ENCODE data around the gene RAB20. TPM values are rescaled to one million over a fixed set of nuclear protein-coding genes. Genes with fewer than 3 reads are reported as not detected.

RAB20 gene
- total and polyA plus RNA-seq, 2 of the 8 experiments (the other 6 are each of a cell fraction or from before 2014, with no cell fraction given) = 14.8 to 27.9 TPM

GRCh38 chr13:110475550-110476219 lies 85.8 kb downstream of the RAB20 start (continued):
- no peak for TF ChIP-seq FOSL1 (IDR thresholded peaks at IDR 0.05; ENCODE audit: insufficient read depth, low read depth, low read length)
- TF ChIP-seq NRF1 (IDR thresholded peaks at IDR 0.05; ENCODE audit: low read depth, low read length) = no peak
- no peak for TF ChIP-seq CBX8 (IDR thresholded peaks at IDR 0.05; ENCODE audit: borderline replicate concordance, low read depth, low read length)
- no peak for TF ChIP-seq RFX5 (IDR thresholded peaks at IDR 0.05; ENCODE audit: borderline replicate concordance, low read depth, low read length)
